Keratinocyte (primary cell): Measurements from ENCODE around the gene OLFML2B.

ENCODE experiments used
- EZH2 ChIP-seq: IDR thresholded peaks from one replicate; pipeline ENCODE4 v1.6.1; 2012; ENCODE audit warnings: inconsistent platforms, mild to moderate bottlenecking, low read length, moderate library complexity
- TF ChIP-seq, protein P1 (sequence below), 3 experiments: IDR thresholded peaks in 1 of 3; conservative IDR thresholded peaks in 1 of 3; optimal IDR thresholded peaks in 1 of 3; 2 replicates in 2 of 3; 3 replicates in 1 of 3; pipeline versions ENCODE3 to v1.5.1; 2011; ENCODE audit warnings: low read length in 3 of 3, mild to moderate bottlenecking in 3 of 3, moderate library complexity in 2 of 3, control low read depth in 1 of 3, inconsistent platforms in 1 of 3; ENCODE audit not compliant: insufficient read depth in 2 of 3; ENCODE audit errors: extremely low read depth in 1 of 3

DNA sequence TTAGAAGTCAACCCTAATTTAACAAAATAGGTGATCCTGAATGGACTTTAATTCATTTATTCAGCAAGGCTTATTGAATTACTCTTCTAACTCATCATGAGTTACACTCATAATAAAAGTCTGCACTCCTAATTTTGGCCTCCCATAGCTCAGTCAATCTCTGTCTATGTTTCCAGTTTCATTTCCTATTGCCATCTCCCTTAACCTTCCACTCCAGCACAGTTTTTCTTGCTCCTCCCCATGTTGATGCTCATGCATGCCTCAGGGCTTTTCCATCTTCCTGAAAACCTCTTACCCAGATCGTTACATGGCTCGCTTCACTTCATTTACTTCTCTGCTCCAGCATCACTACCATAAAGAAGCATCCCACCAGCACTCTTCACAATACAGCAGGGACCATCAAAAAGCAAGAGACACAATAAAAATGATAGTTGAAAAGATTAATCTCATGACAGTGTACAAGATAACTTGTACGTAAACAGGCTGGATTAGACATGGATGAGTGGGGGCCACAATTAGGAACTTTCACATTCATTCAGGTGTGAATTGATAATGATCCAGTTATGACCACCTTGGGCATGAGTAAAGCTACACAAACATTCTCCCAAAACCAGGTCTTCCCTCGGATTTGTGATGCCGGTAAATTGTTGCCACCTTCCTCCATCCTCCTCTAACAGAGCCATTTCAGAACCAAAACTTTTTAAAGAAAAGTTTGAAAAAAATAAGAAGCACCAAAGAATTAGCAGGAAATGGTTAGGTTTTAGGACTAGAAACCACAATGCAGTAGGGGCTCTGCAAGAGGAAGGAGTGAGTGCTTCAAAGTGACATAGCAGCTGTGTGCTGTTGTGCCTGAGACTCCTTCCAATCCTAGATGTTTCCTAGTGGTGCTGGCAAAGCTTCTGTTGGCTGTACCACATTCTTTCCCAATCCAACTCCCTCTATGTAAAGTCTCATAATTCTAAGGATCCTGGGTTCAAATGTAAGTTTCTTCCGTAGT, 89.8 kb downstream of the OLFML2B start:
- TF ChIP-seq, protein P1, sequence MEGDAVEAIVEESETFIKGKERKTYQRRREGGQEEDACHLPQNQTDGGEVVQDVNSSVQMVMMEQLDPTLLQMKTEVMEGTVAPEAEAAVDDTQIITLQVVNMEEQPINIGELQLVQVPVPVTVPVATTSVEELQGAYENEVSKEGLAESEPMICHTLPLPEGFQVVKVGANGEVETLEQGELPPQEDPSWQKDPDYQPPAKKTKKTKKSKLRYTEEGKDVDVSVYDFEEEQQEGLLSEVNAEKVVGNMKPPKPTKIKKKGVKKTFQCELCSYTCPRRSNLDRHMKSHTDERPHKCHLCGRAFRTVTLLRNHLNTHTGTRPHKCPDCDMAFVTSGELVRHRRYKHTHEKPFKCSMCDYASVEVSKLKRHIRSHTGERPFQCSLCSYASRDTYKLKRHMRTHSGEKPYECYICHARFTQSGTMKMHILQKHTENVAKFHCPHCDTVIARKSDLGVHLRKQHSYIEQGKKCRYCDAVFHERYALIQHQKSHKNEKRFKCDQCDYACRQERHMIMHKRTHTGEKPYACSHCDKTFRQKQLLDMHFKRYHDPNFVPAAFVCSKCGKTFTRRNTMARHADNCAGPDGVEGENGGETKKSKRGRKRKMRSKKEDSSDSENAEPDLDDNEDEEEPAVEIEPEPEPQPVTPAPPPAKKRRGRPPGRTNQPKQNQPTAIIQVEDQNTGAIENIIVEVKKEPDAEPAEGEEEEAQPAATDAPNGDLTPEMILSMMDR (optimal IDR thresholded peaks at IDR 0.05 in 1 of 3, IDR thresholded peaks at IDR 0.05 in 1 of 3, conservative IDR thresholded peaks at IDR 0.05 in 1 of 3; ENCODE audit: extremely low read depth in 1 of 3, insufficient read depth in 2 of 3, low read length in 3 of 3) = no peak
- TF ChIP-seq EZH2 = no peak
